ENCODE measurements around the gene CTBP1.

DNA sequence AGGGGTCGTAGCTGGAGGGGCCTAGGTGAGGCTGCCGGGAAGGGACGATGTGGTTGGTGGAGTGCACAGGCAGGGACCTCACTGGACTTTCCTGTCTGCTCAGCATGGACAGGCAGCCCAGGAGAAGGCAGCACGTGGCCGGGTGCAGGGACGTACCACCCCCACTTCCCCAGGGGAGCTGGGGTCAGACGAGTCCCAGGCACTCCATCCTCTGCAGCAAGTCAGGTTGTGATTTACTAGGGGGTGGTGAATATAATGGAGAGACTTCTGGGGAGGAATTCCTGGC lies 1.5 kb upstream of the CTBP1 start:
- TF ChIP-seq, protein P1, sequence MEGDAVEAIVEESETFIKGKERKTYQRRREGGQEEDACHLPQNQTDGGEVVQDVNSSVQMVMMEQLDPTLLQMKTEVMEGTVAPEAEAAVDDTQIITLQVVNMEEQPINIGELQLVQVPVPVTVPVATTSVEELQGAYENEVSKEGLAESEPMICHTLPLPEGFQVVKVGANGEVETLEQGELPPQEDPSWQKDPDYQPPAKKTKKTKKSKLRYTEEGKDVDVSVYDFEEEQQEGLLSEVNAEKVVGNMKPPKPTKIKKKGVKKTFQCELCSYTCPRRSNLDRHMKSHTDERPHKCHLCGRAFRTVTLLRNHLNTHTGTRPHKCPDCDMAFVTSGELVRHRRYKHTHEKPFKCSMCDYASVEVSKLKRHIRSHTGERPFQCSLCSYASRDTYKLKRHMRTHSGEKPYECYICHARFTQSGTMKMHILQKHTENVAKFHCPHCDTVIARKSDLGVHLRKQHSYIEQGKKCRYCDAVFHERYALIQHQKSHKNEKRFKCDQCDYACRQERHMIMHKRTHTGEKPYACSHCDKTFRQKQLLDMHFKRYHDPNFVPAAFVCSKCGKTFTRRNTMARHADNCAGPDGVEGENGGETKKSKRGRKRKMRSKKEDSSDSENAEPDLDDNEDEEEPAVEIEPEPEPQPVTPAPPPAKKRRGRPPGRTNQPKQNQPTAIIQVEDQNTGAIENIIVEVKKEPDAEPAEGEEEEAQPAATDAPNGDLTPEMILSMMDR (conservative IDR thresholded peaks at IDR 0.05) = no peak
- no peak for TF ChIP-seq EZH2 (IDR thresholded peaks at IDR 0.05; ENCODE audit: low read depth)
